ENCODE measurements around the gene TMPRSS4.

TMPRSS4 gene

DNA sequence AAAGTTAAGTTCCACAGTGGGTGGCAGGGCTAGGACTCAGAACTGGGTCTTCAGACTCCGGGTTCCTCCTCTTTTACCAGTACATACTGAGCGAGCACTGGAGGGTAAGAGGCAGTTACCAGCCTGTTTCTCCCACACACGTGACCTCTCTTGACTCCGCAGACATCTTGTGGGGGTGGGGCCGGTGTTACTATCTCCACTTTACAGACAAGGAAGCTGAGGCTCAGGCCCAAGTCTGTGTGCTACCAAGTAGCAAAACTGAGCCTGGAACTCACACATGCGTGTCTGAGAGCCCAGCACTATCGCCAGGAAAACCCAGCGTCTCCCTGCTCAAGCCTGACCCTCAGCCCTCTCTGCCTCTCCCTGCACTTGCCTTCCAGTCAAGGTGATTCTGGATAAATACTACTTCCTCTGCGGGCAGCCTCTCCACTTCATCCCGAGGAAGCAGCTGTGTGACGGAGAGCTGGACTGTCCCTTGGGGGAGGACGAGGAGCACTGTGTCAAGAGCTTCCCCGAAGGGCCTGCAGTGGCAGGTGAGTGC lies 25.9 kb downstream of the TMPRSS4 start:
- TF ChIP-seq, protein P1, sequence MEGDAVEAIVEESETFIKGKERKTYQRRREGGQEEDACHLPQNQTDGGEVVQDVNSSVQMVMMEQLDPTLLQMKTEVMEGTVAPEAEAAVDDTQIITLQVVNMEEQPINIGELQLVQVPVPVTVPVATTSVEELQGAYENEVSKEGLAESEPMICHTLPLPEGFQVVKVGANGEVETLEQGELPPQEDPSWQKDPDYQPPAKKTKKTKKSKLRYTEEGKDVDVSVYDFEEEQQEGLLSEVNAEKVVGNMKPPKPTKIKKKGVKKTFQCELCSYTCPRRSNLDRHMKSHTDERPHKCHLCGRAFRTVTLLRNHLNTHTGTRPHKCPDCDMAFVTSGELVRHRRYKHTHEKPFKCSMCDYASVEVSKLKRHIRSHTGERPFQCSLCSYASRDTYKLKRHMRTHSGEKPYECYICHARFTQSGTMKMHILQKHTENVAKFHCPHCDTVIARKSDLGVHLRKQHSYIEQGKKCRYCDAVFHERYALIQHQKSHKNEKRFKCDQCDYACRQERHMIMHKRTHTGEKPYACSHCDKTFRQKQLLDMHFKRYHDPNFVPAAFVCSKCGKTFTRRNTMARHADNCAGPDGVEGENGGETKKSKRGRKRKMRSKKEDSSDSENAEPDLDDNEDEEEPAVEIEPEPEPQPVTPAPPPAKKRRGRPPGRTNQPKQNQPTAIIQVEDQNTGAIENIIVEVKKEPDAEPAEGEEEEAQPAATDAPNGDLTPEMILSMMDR (conservative IDR thresholded peaks at IDR 0.05) = no peak
- TF ChIP-seq ZFX (IDR thresholded peaks at IDR 0.05) = no peak
- no peak overlapping the region for H3K27ac ChIP-seq

DNA sequence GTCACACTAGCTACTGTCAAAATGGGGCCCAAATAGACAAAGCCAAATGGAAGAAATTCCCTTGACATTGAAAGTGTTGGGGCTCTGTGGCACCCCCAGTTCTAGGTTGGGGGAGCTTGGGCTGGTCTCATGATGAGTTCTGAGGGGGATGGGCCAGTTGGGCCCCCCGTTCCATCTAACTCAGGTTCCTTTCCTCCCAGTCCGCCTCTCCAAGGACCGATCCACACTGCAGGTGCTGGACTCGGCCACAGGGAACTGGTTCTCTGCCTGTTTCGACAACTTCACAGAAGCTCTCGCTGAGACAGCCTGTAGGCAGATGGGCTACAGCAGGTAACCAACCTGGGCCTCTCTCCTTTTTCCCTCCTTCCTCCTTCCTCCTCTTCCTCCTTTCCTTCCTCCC lies 27.6 kb downstream of the TMPRSS4 start:
- no peak overlapping the region for H3K27ac ChIP-seq
- TF ChIP-seq, protein P1 (conservative IDR thresholded peaks at IDR 0.05) = no peak
- no peak for TF ChIP-seq ZFX (IDR thresholded peaks at IDR 0.05)

DNA sequence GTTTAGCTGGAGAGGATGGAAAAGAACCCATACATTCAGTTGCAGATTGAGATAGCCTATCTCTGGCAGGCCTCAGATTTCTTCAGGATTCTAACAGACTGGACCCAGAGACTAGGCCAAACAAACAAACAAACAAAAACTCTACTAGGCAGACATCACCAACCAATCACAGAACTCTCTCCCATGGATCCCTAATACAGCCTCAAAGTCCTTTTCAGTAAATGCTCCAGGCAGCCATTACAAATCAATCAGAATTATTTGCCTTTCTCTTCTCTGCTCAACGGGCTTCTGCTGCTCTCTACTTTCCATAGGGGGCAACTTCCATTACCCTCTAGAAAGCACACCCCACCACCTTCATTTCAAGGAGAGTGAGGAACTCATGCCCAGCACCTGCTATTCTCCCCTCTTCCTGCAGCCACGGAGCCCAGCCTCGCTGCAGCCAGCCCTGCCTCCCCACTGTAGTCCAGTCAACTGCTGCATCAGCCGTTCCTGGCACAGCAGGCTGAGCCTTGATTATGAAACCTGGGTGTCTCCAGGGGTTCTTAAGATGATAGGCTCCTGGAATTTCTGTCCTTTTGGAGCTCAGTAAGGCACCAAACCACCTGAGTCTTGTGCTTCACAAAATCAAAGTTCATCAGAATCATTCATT lies 28.9 kb downstream of the TMPRSS4 start:
- H3K27ac ChIP-seq = no peak overlapping the region
- TF ChIP-seq, protein P1 (conservative IDR thresholded peaks at IDR 0.05) = no peak
- TF ChIP-seq ZFX (IDR thresholded peaks at IDR 0.05) = no peak

DNA sequence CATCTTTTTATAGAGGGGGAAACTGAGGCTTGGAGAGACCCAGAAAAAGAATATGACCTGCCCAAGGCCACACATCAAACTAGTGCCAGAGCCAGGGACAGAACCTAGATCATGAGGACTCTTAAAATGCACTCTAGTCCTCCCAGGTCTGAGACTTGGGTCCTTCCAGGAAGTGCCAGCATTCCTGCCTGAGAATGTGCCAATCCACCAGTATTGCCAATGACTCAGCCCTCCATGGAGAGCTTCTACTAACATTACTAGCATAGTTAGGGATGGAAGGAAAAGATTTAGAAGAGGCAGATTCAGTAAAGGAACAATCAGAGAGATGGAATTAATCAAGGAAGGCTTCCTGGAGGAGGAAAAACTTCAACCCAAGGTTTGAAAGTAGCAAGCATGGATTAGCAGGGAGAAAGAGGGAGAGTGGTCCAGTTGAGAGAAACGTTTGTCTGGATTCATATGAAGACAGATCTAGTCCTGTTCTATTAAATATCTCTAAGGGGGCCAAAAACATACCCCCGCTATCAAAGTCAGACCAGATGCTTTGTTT lies 30.0 kb downstream of the TMPRSS4 start:
- TF ChIP-seq, protein P1 (conservative IDR thresholded peaks at IDR 0.05) = no peak
- TF ChIP-seq ZFX (IDR thresholded peaks at IDR 0.05) = no peak
- H3K27ac ChIP-seq = no peak overlapping the region

DNA sequence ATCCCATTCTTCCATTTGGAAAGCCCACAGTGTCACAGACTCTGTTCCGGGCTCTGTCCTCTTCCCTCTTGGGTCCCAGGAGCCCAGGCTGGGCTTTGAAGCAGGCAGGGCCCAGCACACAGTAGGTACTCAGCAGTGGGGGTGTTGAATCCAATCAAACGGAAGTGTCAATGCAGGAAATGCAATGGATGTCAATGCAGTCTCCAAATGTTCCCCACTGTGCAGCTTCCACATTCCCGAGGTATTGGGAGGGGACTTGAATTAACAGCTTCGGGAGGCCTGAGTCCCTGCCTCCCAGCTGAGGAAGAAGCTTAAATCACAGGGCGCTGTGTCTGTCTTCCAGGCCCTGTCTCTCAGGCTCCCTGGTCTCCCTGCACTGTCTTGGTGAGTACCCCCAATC lies 31.6 kb downstream of the TMPRSS4 start:
- no peak overlapping the region for H3K27ac ChIP-seq
- TF ChIP-seq, protein P1 (conservative IDR thresholded peaks at IDR 0.05) = no peak
- TF ChIP-seq ZFX (IDR thresholded peaks at IDR 0.05) = no peak

DNA sequence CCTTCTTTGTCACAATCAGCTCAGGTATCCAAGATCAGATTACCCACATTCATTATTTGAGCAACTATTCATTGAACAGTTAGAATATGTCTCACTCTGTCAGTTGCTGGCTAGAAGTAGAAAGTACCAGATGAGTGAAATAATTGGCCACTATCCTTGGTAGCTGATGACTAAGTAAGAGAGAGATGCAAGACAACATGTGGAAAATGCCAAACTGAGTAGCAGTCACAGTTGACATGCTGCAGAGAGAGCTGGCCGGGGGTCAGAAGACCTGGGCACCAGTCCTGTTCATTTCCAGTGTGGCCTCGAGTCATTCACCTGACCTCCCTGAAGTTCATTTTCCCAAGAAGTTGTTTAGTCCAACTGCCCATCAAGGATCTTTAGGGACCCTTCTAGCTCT lies 32.4 kb downstream of the TMPRSS4 start:
- TF ChIP-seq, protein P1 (conservative IDR thresholded peaks at IDR 0.05) = no peak
- TF ChIP-seq ZFX (IDR thresholded peaks at IDR 0.05) = no peak
- H3K27ac ChIP-seq = no peak overlapping the region

DNA sequence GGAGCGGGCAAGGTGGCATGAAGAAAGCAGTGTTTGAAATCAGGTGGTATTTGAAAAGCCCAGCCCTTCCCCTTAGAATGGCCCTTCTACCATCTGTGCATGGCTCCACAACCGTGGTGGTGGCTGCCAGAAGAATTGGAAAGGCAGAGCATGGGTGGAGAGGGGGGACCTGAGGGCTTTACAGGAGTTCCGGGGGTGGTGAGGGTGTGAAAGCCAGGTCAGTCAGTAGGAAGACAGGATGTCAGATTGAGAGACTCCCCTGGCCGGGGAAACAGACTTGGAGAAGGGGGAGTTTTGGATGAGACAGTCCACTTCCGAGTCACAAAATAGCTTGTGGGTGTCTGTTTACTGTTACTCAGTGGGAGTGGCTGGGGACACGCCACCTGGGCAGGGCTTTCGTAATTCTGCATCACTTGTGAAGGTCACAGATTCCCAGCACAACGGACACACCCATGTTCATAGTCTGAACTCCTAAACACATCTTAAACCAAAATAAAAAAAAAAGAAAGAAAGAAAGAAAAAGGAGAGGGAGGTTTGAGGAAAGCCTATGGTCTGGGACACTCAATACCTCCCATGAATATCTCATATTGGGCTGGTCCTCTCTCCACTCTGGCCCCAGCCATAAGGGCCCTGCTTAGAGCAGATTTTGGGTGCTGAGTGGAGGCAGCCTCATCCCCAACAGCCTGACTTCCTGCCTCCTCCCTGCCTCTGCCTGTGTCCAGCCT lies 34.3 kb downstream of the TMPRSS4 start:
- no peak for TF ChIP-seq ZFX (IDR thresholded peaks at IDR 0.05)
- TF ChIP-seq, protein P1 (conservative IDR thresholded peaks at IDR 0.05) = no peak
- no peak overlapping the region for H3K27ac ChIP-seq

Data from C4-2B (cell line).